GM23338 (cell line): Measurements from ENCODE around the gene CPA1. TPM values are rescaled to one million over a fixed set of nuclear protein-coding genes. Genes with fewer than 3 reads are reported as not detected.

Experiments
- ATAC-seq: fragments of 200-7000 bp; cut with Tn5 transposase; 3 replicates; pipeline ENCODE4 v1.9.1; 2020
- DNase-seq: peaks from one replicate; pipeline ENCODE4 v3.0.0-alpha.2; 2015; ENCODE audit warnings: low spot score
- H2AFZ ChIP-seq: fragments of 200-600 bp; sonication (generic); 2 replicates; pipeline ENCODE4 v1.8.0; 2016; ENCODE audit warnings: antibody characterized with exemption, mild to moderate bottlenecking, moderate library complexity
- H3F3A ChIP-seq: fragments of 200-600 bp; sonication (generic); replicated peaks from 2 replicates; pipeline ENCODE4 v1.8.0; 2017; ENCODE audit warnings: antibody characterized with exemption, mixed run types, low read depth
- H3K27ac ChIP-seq: fragments of 200-600 bp; sonication (generic); 2 replicates; pipeline ENCODE4 v1.6.1; 2016; ENCODE audit warnings: low read depth
- H3K27me3 ChIP-seq: fragments of 200-600 bp; sonication (generic); 2 replicates; pipeline ENCODE4 v1.8.0; 2016; ENCODE audit warnings: mild to moderate bottlenecking, mixed run types, moderate library complexity; ENCODE audit not compliant: insufficient read depth
- H3K36me3 ChIP-seq: fragments of 200-600 bp; sonication (generic); 2 replicates; pipeline ENCODE4 v1.8.0; 2016; ENCODE audit warnings: mild to moderate bottlenecking; ENCODE audit not compliant: insufficient read depth
- H3K4me1 ChIP-seq: fragments of 200-600 bp; sonication (generic); 2 replicates; pipeline ENCODE4 v1.8.0; 2016; ENCODE audit warnings: mild to moderate bottlenecking, moderate library complexity; ENCODE audit not compliant: insufficient read depth
- H3K4me2 ChIP-seq: fragments of 200-600 bp; sonication (generic); 2 replicates; pipeline ENCODE4 v1.7.1; 2017; ENCODE audit warnings: mixed run types
- H3K4me3 ChIP-seq: fragments of 200-600 bp; sonication (generic); 2 replicates; pipeline ENCODE4 v1.6.1; 2016; ENCODE audit warnings: mixed run types
- H3K79me2 ChIP-seq: fragments of 200-600 bp; sonication (generic); replicated peaks from 2 replicates; pipeline ENCODE4 v1.8.0; 2017; ENCODE audit warnings: mild to moderate bottlenecking; ENCODE audit not compliant: insufficient read depth
- H3K9me2 ChIP-seq: fragments of 200-600 bp; sonication (generic); 2 replicates; pipeline ENCODE4 v1.8.0; 2017; ENCODE audit not compliant: insufficient read depth
- H4K20me1 ChIP-seq: fragments of 200-600 bp; sonication (generic); replicated peaks from 2 replicates; pipeline ENCODE4 v1.8.0; 2017; ENCODE audit warnings: mild to moderate bottlenecking; ENCODE audit not compliant: insufficient read depth
- H3K27ac Mint-ChIP-seq: 2 replicates; pipeline ENCODE4 v1.8.0; 2020; ENCODE audit warnings: inconsistent platforms, mild to moderate bottlenecking, moderate library complexity, mixed read lengths
- H3K27me3 Mint-ChIP-seq: 3 replicates; pipeline ENCODE4 v1.8.0; 2022; ENCODE audit warnings: low read depth, mild to moderate bottlenecking, moderate library complexity, mixed read lengths, inconsistent platforms; ENCODE audit not compliant: insufficient read depth, poor library complexity
- H3K36me3 Mint-ChIP-seq: 3 replicates; pipeline ENCODE4 v1.8.0; 2021; ENCODE audit warnings: low read depth, mild to moderate bottlenecking, inconsistent platforms, moderate library complexity, mixed read lengths
- H3K4me1 Mint-ChIP-seq: 3 replicates; pipeline ENCODE4 v1.8.0; 2020; ENCODE audit warnings: mild to moderate bottlenecking, inconsistent platforms, mixed read lengths
- H3K4me3 Mint-ChIP-seq: 3 replicates; pipeline ENCODE4 v1.8.0; 2021; ENCODE audit warnings: moderate library complexity, mild to moderate bottlenecking, inconsistent platforms, mixed read lengths
- H3K9me3 Mint-ChIP-seq: 3 replicates; pipeline ENCODE4 v1.8.0; 2020; ENCODE audit warnings: moderate library complexity, mild to moderate bottlenecking, inconsistent platforms, mixed read lengths
- CREB1 ChIP-seq: fragments of 250-450 bp; sonication (Bioruptor Pico); IDR thresholded peaks from 2 replicates; pipeline ENCODE4 v1.5.0; 2020; ENCODE audit warnings: low read depth, mild to moderate bottlenecking, moderate library complexity
- CTCF ChIP-seq, 2 experiments: fragments of 200-600 bp in 1 of 2; sonication (generic) in 1 of 2; conservative IDR thresholded peaks; 2 replicates each; pipeline versions ENCODE4 v1.5.1 to v1.6.1; 2016 to 2017; ENCODE audit warnings: antibody characterized with exemption in 2 of 2, low read depth in 2 of 2, mild to moderate bottlenecking in 2 of 2, moderate library complexity in 1 of 2
- EZH2phosphoT487 ChIP-seq: fragments of 200-600 bp; sonication (generic); IDR thresholded peaks from one replicate; pipeline ENCODE4 v1.8.1; 2018; ENCODE audit warnings: antibody characterized with exemption; ENCODE audit not compliant: unreplicated experiment
- JUNB ChIP-seq: IDR thresholded peaks from one replicate; pipeline ENCODE4 v1.6.1; 2016; ENCODE audit warnings: antibody characterized with exemption; ENCODE audit not compliant: unreplicated experiment
- NANOG ChIP-seq: IDR thresholded peaks from 2 replicates; pipeline ENCODE4 v1.6.1; 2016; ENCODE audit warnings: antibody characterized with exemption, borderline replicate concordance
- POLR2AphosphoS5 ChIP-seq: IDR thresholded peaks from 2 replicates; pipeline ENCODE4 v1.6.1; 2016; ENCODE audit warnings: antibody characterized with exemption, low read depth
- REST ChIP-seq: IDR thresholded peaks from one replicate; pipeline ENCODE4 v1.6.1; 2018; ENCODE audit warnings: antibody characterized with exemption; ENCODE audit not compliant: unreplicated experiment
- STAT1 ChIP-seq: IDR thresholded peaks from one replicate; pipeline ENCODE4 v1.6.1; 2016; ENCODE audit warnings: antibody characterized with exemption; ENCODE audit not compliant: unreplicated experiment
- ZNF114 ChIP-seq: fragments of 250-450 bp; sonication (Bioruptor Pico); IDR thresholded peaks from 2 replicates; pipeline ENCODE4 v1.5.0; 2020; ENCODE audit warnings: mild to moderate bottlenecking, moderate library complexity
- ZNF331 ChIP-seq: fragments of 250-450 bp; sonication (Bioruptor Pico); IDR thresholded peaks from 2 replicates; pipeline ENCODE4 v1.5.0; 2020; ENCODE audit warnings: low read depth, mild to moderate bottlenecking, moderate library complexity
- ZNF462 ChIP-seq: fragments of 250-450 bp; sonication (Bioruptor Pico); IDR thresholded peaks from 2 replicates; pipeline ENCODE4 v1.5.0; 2020; ENCODE audit warnings: mild to moderate bottlenecking, moderate library complexity
- polyA plus RNA-seq: library from polyadenylated mRNA; unstranded; fragments of >200 nt; fragmentation: Nextera tagmentation; extraction: Ambion mirVana; gene quantifications from 2 replicates; pipeline ENCODE4 v1.2.1, GENCODE V29; 2016
- total RNA-seq: library from RNA; depleted of rRNA; stranded (reverse); fragments of >200 nt; shearing (Covaris generic); gene quantifications from 2 replicates; pipeline ENCODE4 v1.2.3, GENCODE V29; 2014

Gene CPA1
- total and polyA plus RNA-seq, 2 experiments from 2014 or later: not detected

GRCh38 chr7:130362251-130362816 is 18.0 kb upstream of the CPA1 start (continued):
- no peak for TF ChIP-seq CTCF (conservative IDR thresholded peaks at IDR 0.05; ENCODE audit: low read depth in 2 of 2)
- TF ChIP-seq ZNF114 (CRISPR knock-in tag): no peak
- TF ChIP-seq ZNF331 (CRISPR knock-in tag): no peak
- TF ChIP-seq JUNB: no peak
- no peak for TF ChIP-seq NANOG
- no peak for TF ChIP-seq EZH2phosphoT487
- TF ChIP-seq STAT1: no peak
- no peak for TF ChIP-seq POLR2AphosphoS5

- Mint-ChIP-seq H3K4me3 (no peak overlapping the region), H3K27ac (no peak overlapping the region), H3K36me3 (peaks cover 13% of the 10 kb centered on the region; the same call in 2 of the 3 replicates), H3K9me3 (peaks cover 19% of the 10 kb centered on the region), H3K4me1 (peaks cover 17% of the 10 kb centered on the region), H3K27me3 (peaks cover 9% of the 10 kb centered on the region)
- no peak overlapping the region for H3K4me2 ChIP-seq
- no peak overlapping the region for H3K4me3 ChIP-seq
- DNase-seq (no peak), ATAC-seq (no peak)
- no peak overlapping the region for H3K27ac ChIP-seq
- H2AFZ ChIP-seq: no peak overlapping the region
- H3K27me3 ChIP-seq: no peaks in the 10 kb centered on the region
- H3K4me1 ChIP-seq: peaks cover 5% of the 10 kb centered on the region; the same call in 1 of the 2 replicates
- no peaks in the 10 kb centered on the region for H3K79me2 ChIP-seq
- no peaks in the 10 kb centered on the region for H4K20me1 ChIP-seq
- no peaks in the 10 kb centered on the region for H3K9me2 ChIP-seq
- H3F3A ChIP-seq: no peaks in the 10 kb centered on the region
- no peaks in the 10 kb centered on the region for H3K36me3 ChIP-seq
- TF ChIP-seq NANOG (no peak), ZNF462 (no peak), CREB1 (CRISPR knock-in tag) (no peak), REST (no peak), EZH2phosphoT487 (no peak)
Observed at GRCh38 chr7:130363026-130363847, 17.1 kb upstream of the CPA1 start.
